SH-SY5Y (cell line): ENCODE results near the gene SMYD3.

ENCODE experiments used
- GATA2 ChIP-seq: IDR thresholded peaks from 2 replicates; pipeline ENCODE4 v1.6.1; 2011; ENCODE audit warnings: mild to moderate bottlenecking, low read depth, low read length
- GATA3 ChIP-seq: IDR thresholded peaks from 2 replicates; pipeline ENCODE4 v1.6.1; 2011; ENCODE audit warnings: low read depth, mild to moderate bottlenecking, low read length, moderate library complexity

- peak; percentile 94 for TF ChIP-seq GATA2
- peak; percentile 98 for TF ChIP-seq GATA3
Measured at GRCh38 chr1:246497331-246497915, 9.7 kb downstream of the SMYD3 start.
